ENCODE results near the gene MPC1.

GRCh38 chr6:166355552-166355951 lies 27.2 kb downstream of the MPC1 start:
- TF ChIP-seq CTCF (IDR thresholded peaks at IDR 0.05 in 8 of 11, conservative IDR thresholded peaks at IDR 0.05 in 3 of 11) (no peak), POLR2AphosphoS5 (IDR thresholded peaks at IDR 0.05) (no peak), POLR2A (IDR thresholded peaks at IDR 0.05) (no peak)
